Ureter (tissue), 1 donor: ENCODE data around the gene ANKS1A. TPM values are rescaled to one million over a fixed set of nuclear protein-coding genes. Genes with fewer than 3 reads are reported as not detected.

ENCODE experiments used
- DNase-seq: peaks from one replicate; pipeline ENCODE4 v3.0.0-alpha.2; 2020; ENCODE audit warnings: low spot score
- total RNA-seq: library from RNA; stranded (reverse); gene quantifications from one replicate; pipeline ENCODE4 v1.2.4, GENCODE V29; 2023
- donor health status: DM: yes; HTN: yes; CAD: no.

Gene ANKS1A
- total RNA-seq, 1 donor from 2014 or later, result 36.0 TPM

GRCh38 chr6:34961082-34961481, 72.0 kb downstream of the ANKS1A start:
- no peak for DNase-seq

- no peak for DNase-seq
Measured at GRCh38 chr6:34961574-34961973, 72.5 kb downstream of the ANKS1A start.

GRCh38 chr6:34964564-34964963, 75.5 kb downstream of the ANKS1A start:
- no peak for DNase-seq

- no peak for DNase-seq
Measured at GRCh38 chr6:34967461-34967860, 78.4 kb downstream of the ANKS1A start.

- DNase-seq, result no peak
Measured at GRCh38 chr6:34969662-34970265, 80.7 kb downstream of the ANKS1A start.

- no peak for DNase-seq
Measured at GRCh38 chr6:34970488-34970887, 81.4 kb downstream of the ANKS1A start.

- DNase-seq, result no peak
Measured at GRCh38 chr6:34970957-34971356, 81.9 kb downstream of the ANKS1A start.

- DNase-seq, result no peak
Measured at GRCh38 chr6:34973547-34974248, 84.6 kb downstream of the ANKS1A start.

- no peak for DNase-seq
Measured at GRCh38 chr6:34974249-34974642, 85.2 kb downstream of the ANKS1A start.

- DNase-seq, result no peak
Measured at GRCh38 chr6:34976239-34976638, 87.2 kb downstream of the ANKS1A start.

GRCh38 chr6:34979218-34979617, 90.2 kb downstream of the ANKS1A start:
- no peak for DNase-seq

GRCh38 chr6:34979994-34980393, 90.9 kb downstream of the ANKS1A start:
- no peak for DNase-seq

GRCh38 chr6:34981366-34981765, 92.3 kb downstream of the ANKS1A start:
- no peak for DNase-seq

- DNase-seq, result no peak
Measured at GRCh38 chr6:34981951-34982350, 92.9 kb downstream of the ANKS1A start.

GRCh38 chr6:34982424-34982852, 93.4 kb downstream of the ANKS1A start:
- no peak for DNase-seq

- DNase-seq, result no peak
Measured at GRCh38 chr6:34984416-34984815, 95.4 kb downstream of the ANKS1A start.

GRCh38 chr6:34985236-34985635, 96.2 kb downstream of the ANKS1A start:
- DNase-seq, result no peak

GRCh38 chr6:34986845-34987246, 97.8 kb downstream of the ANKS1A start:
- peak; percentile 65 for DNase-seq

- DNase-seq, result no peak
Measured at GRCh38 chr6:34987506-34987905, 98.5 kb downstream of the ANKS1A start.

GRCh38 chr6:34990971-34991560, 102.0 kb downstream of the ANKS1A start:
- DNase-seq, result no peak

GRCh38 chr6:34992376-34992775, 103.3 kb downstream of the ANKS1A start:
- no peak for DNase-seq

- no peak for DNase-seq
Measured at GRCh38 chr6:34993213-34993612, 104.2 kb downstream of the ANKS1A start.

GRCh38 chr6:34994693-34995092, 105.6 kb downstream of the ANKS1A start:
- no peak for DNase-seq
